HG03139 (cell line): Measurements from ENCODE around the gene ARID4A.
"Not testable (repeated sequence)": the region's sequence is repeated elsewhere in the genome, so short reads cannot be mapped to it uniquely, and the experiment has no call there.

Experiments used
- ATAC-seq: cut with Tn5 transposase; IDR thresholded peaks from one replicate; pipeline ENCODE4 v1.9.1; 2021; ENCODE audit not compliant: unreplicated experiment

Gene ARID4A

GRCh38 chr14:58298477-58299400 is at the start of gene ARID4A:
Gene ARID4A, plus strand, starts transcription at chr14:58298555. Its CDS starts 1,300 bp downstream, at chr14:58299855.
- ATAC-seq, result no peak

DNA sequence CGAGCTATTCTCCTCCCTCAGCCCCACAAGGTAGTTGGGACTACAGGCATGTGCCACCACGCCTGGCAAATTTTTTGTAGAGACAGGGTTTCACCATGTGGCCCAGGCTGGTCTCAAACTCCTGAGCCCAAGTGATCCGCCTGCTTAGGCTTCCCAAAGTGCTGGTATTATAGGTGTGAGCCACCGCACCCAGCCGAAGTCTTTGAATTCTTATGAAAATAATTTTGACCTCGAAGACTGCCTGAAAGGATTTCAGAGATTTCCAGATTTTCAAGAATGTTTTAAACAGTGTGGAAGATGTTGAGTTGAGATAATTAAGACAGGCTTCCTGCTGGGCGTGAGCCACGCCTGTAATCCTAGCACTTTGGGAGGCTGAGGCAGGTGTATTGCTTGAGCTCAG is 48.7 kb upstream of the ARID4A start:
- no peak for ATAC-seq

DNA sequence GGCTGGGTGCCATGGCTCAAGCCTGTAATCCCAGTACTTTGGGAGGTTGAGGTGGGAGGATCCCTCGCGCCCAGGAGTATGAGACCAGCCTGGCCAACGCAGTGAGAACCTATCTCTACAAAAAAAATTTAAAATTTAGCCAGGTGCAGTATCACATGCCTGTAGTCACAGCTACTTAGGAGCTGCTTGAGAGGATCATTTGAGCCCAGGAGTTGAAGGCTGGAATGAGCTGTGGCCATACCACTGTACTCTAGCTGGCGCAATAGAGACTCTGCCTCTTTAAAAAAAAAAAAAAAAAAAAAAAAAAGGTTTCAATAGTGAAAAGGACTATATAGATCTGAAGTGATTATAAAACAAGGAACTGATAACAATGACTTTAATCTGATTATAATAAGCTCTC is 40.2 kb upstream of the ARID4A start:
- ATAC-seq, result no peak

DNA sequence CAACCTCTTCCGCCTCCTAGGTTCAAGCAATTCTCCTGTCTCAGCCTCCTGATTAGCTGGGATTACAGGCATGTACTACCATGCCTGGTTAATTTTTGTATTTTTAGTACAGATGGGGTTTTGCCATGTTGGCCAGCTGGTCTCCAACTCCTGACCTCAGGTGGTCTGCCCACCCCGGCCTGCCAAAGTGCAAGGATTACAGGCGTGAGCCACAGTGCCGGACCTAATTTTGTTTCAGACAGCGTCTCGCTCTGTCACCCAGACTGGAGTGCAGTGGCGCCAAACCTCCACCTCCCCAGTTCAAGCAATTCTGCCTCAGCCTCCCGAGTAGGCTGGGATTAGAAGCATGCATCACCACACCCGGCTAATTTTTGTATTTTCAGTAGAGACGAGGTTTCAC is 36.4 kb upstream of the ARID4A start:
- not testable (repeated sequence) for ATAC-seq

GRCh38 chr14:58265401-58265800 is 33.0 kb upstream of the ARID4A start:
- no peak for ATAC-seq

DNA sequence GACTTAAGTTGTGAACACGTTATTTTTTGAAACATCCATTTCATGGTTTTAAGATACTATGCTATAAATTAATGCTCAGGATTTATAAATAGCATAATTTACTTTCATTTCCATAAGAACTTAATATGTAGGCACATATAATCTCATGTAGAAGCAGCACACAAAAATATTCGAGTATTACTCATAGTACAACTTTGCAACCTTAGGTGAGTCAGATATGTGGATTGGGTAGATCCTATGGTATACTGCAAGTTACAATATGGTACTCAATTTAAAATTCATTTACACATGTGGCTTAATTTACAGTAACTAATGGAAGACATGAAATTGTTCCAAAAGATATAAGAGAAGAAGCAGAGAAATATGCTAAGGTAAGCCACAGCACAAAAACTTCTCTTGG is 27.7 kb upstream of the ARID4A start:
- no peak for ATAC-seq

GRCh38 chr14:58272588-58273372 is 25.6 kb upstream of the ARID4A start:
- no peak for ATAC-seq

- no peak for ATAC-seq
Observed at GRCh38 chr14:58274881-58275280, 23.5 kb upstream of the ARID4A start.

DNA sequence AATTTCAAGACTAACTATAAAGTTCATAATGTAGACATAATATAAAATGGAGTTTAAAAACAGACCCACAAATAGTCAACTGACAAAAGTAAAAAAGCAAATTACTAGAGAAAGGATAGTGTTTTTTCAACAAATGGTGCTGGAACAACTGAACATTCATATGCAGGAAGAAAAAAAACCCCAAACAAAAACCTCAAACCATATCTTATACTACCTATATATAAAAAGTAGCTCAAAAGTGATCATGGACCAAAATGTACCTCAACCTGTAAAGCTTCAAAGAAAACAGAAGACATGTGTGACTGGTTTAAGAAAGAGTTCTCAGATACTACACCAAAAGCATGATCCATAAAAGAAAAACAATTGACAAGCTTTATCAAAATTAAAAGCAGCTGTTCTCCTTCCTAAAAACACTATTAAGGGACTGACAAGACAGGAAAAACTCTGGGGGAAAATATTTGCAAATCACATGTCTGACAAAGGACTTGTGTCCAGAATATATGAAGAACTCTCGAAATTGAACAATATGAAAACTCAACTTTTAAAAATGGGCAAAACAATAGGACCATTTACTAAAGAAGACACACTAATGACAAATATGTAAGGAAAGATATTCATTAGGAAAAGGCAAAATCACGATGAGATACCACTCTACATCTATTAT is 22.7 kb upstream of the ARID4A start:
- no peak for ATAC-seq

GRCh38 chr14:58276208-58276607 is 22.1 kb upstream of the ARID4A start:
- no peak for ATAC-seq

- no peak for ATAC-seq
Observed at GRCh38 chr14:58278177-58278576, 20.2 kb upstream of the ARID4A start.

DNA sequence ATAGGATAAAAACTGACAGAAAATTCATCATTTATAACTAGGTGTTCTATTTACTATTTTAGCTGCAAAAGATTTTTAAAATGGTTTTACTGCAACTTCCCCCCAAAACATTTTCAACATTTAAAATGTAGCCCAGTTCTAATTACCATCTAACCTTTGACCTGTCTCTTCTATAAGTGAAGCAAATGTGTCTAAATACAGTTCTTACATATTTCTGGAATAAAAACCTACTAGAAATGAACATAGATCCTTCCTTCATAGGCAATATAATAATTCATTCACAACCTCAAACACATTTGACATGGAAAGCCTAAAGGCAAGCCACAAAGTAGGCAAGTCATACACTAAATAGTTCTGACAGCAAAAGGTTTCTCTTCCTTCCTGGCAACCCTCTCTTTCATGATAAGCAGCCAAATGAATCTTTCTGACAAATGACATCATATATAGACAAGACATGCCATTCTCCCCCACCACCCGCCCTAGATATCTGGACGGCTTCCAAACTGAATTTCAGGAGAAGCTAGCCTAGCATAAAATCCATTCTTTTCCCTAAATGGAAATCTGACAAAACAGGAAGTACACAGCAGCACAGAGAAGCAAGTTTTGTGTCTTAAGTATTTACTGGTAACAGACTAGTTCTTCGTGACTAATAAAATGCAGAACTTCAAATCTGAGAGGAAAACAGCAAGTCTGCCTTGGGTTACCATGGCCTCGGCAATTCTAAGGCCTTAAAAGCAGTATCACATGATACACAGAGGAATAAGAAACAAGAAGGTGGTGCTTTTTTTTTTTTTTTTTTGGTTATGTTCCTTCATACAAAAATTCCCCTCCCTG is 17.2 kb upstream of the ARID4A start:
- ATAC-seq, result no peak

DNA sequence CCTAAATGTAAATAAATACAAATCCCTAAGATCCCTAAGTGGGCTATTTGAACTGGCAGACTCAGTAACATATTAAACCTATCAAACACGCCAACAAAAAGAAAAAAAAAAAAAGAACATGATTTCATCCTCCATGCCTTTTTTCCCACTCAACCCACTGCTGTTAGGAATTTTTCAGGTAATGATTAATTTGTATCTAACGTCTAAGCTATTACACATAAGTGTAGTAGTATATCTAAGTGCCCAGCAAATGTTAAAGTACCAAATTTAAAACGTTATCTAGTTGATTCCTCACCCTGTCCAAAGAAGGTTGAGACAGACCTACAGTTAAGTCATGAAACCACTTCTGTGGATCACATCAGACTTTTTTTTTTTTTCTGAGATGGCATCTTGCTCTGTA is 16.4 kb upstream of the ARID4A start:
- ATAC-seq, result no peak

- ATAC-seq, result no peak
Observed at GRCh38 chr14:58282925-58283593, 15.3 kb upstream of the ARID4A start.

DNA sequence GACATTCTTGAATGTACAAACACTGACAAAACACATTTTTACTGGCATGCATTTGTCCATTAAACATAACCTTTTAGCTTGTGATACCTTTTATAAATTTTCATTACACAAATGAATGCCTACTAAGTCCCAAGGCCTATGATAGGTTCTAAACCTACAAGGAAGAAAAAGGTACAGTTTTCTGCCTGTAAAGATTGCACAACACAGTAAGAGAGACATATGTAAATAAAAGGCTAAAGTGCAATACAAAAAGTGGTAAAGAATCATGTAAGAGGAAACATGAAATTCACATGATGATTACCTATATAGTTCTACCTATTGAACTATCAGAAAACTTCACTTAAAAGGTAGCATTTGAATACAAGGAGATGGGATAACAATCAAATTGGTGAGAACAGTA is 14.6 kb upstream of the ARID4A start:
- ATAC-seq, result no peak

- ATAC-seq, result no peak
Observed at GRCh38 chr14:58285132-58285531, 13.2 kb upstream of the ARID4A start.

DNA sequence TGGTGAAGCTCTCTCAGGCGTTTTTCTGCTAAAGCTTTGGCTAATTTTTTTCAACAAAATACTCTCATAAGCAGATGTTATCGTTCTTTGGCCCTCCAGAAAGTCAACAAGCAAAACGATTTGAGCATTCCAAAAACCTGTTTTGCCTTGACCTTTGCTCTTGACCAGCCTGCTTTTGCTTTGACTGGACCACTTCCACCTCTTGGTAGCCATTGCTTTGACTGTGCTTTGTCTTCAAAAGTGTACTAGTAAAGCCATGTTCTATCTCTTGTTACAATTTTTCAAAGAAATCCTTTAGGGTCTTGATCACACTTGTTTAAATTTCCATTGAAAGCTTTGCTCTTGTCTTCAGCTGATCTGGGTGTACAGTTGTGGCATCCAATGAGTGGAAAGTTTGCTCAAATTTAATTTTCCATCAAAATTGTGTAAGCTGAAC is 10.7 kb upstream of the ARID4A start:
- no peak for ATAC-seq

DNA sequence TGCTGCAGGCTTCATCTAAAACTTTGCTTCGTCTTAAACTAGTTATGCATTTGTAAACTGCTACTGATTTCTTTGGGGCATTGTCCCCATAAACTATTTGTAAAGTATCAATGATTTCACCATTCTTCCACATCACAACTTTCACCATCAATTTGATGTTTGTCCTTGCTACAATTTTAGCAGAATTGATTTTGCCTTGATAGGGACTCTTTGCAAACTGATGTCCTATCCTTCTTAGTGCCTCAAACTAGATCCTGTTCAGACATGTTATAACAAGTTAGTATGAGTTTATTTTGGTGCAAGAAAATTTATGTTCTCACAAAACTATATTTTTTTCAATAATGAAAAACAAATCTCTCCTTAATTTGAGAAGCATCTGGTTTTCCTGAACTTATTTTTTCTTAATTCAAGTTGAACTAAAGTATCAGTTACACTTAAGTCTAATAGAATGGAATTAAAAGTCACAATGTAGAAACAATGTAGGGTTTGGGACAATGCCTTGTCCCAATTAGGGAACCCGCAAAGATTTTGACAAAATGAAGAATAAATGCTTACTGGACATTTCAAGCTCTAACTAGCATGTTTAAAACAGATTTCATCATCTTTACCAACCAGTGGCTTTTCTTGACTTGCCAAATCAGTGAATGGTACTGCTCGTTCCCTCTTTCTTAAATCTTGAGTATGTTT is 10.1 kb upstream of the ARID4A start:
- no peak for ATAC-seq

GRCh38 chr14:58291646-58292045 is 6.7 kb upstream of the ARID4A start:
- ATAC-seq, result no peak
